K562 (cell line): ENCODE measurements around the gene UNC45A. TPM values are rescaled to one million over a fixed set of nuclear protein-coding genes. Genes with fewer than 3 reads are reported as not detected.

Experiments
- CBX8 ChIP-seq: fragments of 200-600 bp; sonication (generic); IDR thresholded peaks from 2 replicates; pipeline ENCODE4 v1.6.1; 2012; ENCODE audit warnings: borderline replicate concordance, mixed run types, low read depth, mild to moderate bottlenecking, moderate library complexity, mixed read lengths, low read length, control low read depth, inconsistent platforms; ENCODE audit not compliant: poor library complexity, severe bottlenecking; ENCODE audit errors: extremely low read depth
- EP400 ChIP-seq: fragments of 450-650 bp; IDR thresholded peaks from 2 replicates; pipeline ENCODE4 v1.6.1; 2017; ENCODE audit warnings: antibody characterized with exemption, mild to moderate bottlenecking, moderate library complexity
- FOXA3 ChIP-seq, 2 experiments: fragments of 450-650 bp in 1 of 2; sonication (generic) in 1 of 2; formaldehyde crosslinking; IDR thresholded peaks in 1 of 2; conservative IDR thresholded peaks in 1 of 2; 2 replicates each; pipeline versions ENCODE4 v1.4.0 to v1.8.0; 2020 to 2022; ENCODE audit warnings: mild to moderate bottlenecking in 2 of 2, missing genetic modification reagents in 1 of 2
- GABPB1 ChIP-seq: sonication (generic); formaldehyde crosslinking; IDR thresholded peaks from 2 replicates; pipeline ENCODE4 v1.8.0; 2022; ENCODE audit warnings: mild to moderate bottlenecking, missing genetic modification reagents
- HDAC1 ChIP-seq, 2 experiments: fragments of 450-650 bp; IDR thresholded peaks; 2 replicates each; pipeline ENCODE4 v1.6.1; 2016 to 2017; ENCODE audit warnings: inconsistent platforms in 1 of 2, mild to moderate bottlenecking in 1 of 2, moderate library complexity in 1 of 2
- SRSF7 ChIP-seq: fragments of 200-400 bp; formaldehyde crosslinking; optimal IDR thresholded peaks from 2 replicates; pipeline ENCODE3; 2017; ENCODE audit warnings: mild to moderate bottlenecking, low read depth, low read length
- ZC3H8 ChIP-seq: fragments of 450-650 bp; IDR thresholded peaks from 2 replicates; pipeline ENCODE4 v1.6.1; 2017
- ZNF282 ChIP-seq: sonication (generic); formaldehyde crosslinking; IDR thresholded peaks from 2 replicates; pipeline ENCODE4 v1.8.1; 2023; ENCODE audit warnings: missing genetic modification reagents
- ZNF584 ChIP-seq: fragments of 200-800 bp; sonication (Bioruptor generic); IDR thresholded peaks from 2 replicates; pipeline ENCODE4 v1.6.1; 2016; ENCODE audit warnings: low read depth, mild to moderate bottlenecking, missing genetic modification characterization, missing compliant biosample characterization
- polyA plus RNA-seq, 8 experiments: library from polyadenylated mRNA; depleted of rRNA in 4 of 8; stranded (reverse) in 5 of 8; unstranded in 3 of 8; fragments of >200 nt; fragmentation: Nextera tagmentation in 2 of 8; fragmentation: Illumina TruSeq in 1 of 8; extraction: Ambion mirVana in 2 of 8; extraction: Trizol in 1 of 8; gene quantifications; 2 replicates each; pipeline versions ENCODE4 v1.2.1 to v1.2.3, GENCODE V29; 2011 to 2014; ENCODE audit warnings: inconsistent platforms in 1 of 8, missing spikeins in 1 of 8
- total RNA-seq, 7 experiments: library from RNA; depleted of rRNA in 6 of 7; stranded (reverse); fragments of >200 nt in 6 of 7; fragmentation: Illumina TruSeq in 2 of 7; extraction: Trizol in 2 of 7; gene quantifications; 2 replicates each; pipeline versions ENCODE4 v1.2.1 to v1.2.3, GENCODE V29; 2011 to 2021; ENCODE audit warnings: low replicate concordance in 1 of 7
- TF ChIP-seq, protein P1 (sequence below): fragments of 450-650 bp; formaldehyde crosslinking; IDR thresholded peaks from 2 replicates; pipeline ENCODE4 v1.4.0; 2022; ENCODE audit warnings: mild to moderate bottlenecking, moderate library complexity
- TF ChIP-seq, protein P2 (sequence below): fragments of 250-450 bp; sonication (Bioruptor Pico); IDR thresholded peaks from 2 replicates; pipeline ENCODE4 v1.8.0; 2022; ENCODE audit warnings: inconsistent platforms
- TF ChIP-seq, protein P3 (sequence below): fragments of 450-650 bp; formaldehyde crosslinking; IDR thresholded peaks from 2 replicates; pipeline ENCODE4 v1.4.0; 2020; ENCODE audit warnings: mild to moderate bottlenecking, moderate library complexity
- TF ChIP-seq, protein P4 (sequence below): sonication (generic); formaldehyde crosslinking; IDR thresholded peaks from 2 replicates; pipeline ENCODE4 v1.8.0; 2023; ENCODE audit warnings: mild to moderate bottlenecking, missing genetic modification reagents

UNC45A gene
- total and polyA plus RNA-seq, 9 of the 15 experiments (the other 6 are each of a cell fraction or from before 2014, with no cell fraction given): 22.4 to 79.3 (median 43.7) TPM

DNA sequence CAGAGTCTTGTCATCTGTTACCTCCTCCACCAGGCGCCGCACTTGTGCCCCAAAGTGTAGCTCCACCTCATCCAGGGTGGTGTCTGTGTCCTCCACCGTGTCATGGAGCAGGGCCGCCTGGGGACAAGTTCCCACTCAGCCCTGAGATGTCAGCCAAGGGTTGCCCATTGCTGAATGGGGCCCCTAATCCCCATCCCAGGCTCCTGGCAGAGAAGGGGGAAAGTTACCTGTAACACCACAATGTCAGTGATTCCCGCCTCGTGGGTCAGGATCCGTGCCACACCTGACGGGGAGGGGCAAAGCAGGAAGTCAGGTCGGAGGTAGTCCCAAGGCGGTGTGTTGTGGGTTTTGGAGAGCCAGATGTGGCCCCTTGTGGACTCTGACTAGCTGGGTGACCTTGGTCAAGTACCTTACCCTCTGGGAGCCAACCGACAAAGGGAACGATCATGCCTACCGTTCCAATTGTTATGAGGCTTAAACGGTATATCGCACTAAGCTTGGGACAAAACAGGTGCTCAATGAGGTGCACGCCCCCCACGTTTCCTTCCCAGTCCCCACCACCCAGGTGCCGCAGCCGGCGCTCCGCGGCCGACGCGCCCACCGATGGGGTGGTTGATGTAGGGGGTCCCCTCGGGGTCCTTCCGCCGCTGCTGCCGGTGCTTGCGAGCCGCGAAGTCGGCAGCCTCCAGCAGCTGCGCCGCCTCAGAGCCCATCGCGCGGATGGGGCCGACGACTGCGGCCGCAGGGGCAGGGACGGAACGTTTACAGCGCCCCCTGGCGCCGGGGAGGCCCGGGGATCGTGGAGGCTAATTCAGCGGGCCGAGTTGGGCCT lies 3.0 kb upstream of the UNC45A start, which contains the start of gene HDDC3 (continued):
- TF ChIP-seq EP400 (peak; percentile 92), GABPB1 (CRISPR knock-in tag) (peak; percentile 60; the same call in 1 of the 2 replicates), ZNF282 (CRISPR knock-in tag) (no peak), ZNF584 (CRISPR knock-in tag) (no peak), FOXA3 (CRISPR knock-in tag; conservative IDR thresholded peaks at IDR 0.05 in 1 of 2, IDR thresholded peaks at IDR 0.05 in 1 of 2) (0 out of 4 replicates have a peak, but pooled peaks of 1 of the 2 experiments have one; percentile 20), HDAC1 (IDR thresholded peaks at IDR 0.05) (peak in 1 of 2 experiments; percentile 87; a peak in 2 of 4 replicates), CBX8 (no peak), SRSF7 (no peak), ZC3H8 (no peak)
- TF ChIP-seq, protein P1, sequence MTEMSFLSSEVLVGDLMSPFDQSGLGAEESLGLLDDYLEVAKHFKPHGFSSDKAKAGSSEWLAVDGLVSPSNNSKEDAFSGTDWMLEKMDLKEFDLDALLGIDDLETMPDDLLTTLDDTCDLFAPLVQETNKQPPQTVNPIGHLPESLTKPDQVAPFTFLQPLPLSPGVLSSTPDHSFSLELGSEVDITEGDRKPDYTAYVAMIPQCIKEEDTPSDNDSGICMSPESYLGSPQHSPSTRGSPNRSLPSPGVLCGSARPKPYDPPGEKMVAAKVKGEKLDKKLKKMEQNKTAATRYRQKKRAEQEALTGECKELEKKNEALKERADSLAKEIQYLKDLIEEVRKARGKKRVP: no peak
- TF ChIP-seq, protein P2, sequence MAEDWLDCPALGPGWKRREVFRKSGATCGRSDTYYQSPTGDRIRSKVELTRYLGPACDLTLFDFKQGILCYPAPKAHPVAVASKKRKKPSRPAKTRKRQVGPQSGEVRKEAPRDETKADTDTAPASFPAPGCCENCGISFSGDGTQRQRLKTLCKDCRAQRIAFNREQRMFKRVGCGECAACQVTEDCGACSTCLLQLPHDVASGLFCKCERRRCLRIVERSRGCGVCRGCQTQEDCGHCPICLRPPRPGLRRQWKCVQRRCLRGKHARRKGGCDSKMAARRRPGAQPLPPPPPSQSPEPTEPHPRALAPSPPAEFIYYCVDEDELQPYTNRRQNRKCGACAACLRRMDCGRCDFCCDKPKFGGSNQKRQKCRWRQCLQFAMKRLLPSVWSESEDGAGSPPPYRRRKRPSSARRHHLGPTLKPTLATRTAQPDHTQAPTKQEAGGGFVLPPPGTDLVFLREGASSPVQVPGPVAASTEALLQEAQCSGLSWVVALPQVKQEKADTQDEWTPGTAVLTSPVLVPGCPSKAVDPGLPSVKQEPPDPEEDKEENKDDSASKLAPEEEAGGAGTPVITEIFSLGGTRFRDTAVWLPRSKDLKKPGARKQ (CRISPR knock-in tag): no peak
- TF ChIP-seq, protein P3, sequence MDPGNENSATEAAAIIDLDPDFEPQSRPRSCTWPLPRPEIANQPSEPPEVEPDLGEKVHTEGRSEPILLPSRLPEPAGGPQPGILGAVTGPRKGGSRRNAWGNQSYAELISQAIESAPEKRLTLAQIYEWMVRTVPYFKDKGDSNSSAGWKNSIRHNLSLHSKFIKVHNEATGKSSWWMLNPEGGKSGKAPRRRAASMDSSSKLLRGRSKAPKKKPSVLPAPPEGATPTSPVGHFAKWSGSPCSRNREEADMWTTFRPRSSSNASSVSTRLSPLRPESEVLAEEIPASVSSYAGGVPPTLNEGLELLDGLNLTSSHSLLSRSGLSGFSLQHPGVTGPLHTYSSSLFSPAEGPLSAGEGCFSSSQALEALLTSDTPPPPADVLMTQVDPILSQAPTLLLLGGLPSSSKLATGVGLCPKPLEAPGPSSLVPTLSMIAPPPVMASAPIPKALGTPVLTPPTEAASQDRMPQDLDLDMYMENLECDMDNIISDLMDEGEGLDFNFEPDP (CRISPR knock-in tag): no peak
- TF ChIP-seq, protein P4, sequence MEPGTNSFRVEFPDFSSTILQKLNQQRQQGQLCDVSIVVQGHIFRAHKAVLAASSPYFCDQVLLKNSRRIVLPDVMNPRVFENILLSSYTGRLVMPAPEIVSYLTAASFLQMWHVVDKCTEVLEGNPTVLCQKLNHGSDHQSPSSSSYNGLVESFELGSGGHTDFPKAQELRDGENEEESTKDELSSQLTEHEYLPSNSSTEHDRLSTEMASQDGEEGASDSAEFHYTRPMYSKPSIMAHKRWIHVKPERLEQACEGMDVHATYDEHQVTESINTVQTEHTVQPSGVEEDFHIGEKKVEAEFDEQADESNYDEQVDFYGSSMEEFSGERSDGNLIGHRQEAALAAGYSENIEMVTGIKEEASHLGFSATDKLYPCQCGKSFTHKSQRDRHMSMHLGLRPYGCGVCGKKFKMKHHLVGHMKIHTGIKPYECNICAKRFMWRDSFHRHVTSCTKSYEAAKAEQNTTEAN: no peak
